GM08714 (cell line): Measurements from ENCODE around the gene VENTX.

Experiments used
- H3K4me3 ChIP-seq: fragments of 200-500 bp; sonication (Bioruptor generic); 2 replicates; pipeline ENCODE4 v1.5.1; 2014; ENCODE audit warnings: mild to moderate bottlenecking, low read length, inconsistent platforms
- ZNF274 ChIP-seq: IDR thresholded peaks from 2 replicates; pipeline ENCODE4 v1.6.1; 2012; ENCODE audit warnings: mild to moderate bottlenecking, low read depth, low read length

Gene VENTX, protein sequence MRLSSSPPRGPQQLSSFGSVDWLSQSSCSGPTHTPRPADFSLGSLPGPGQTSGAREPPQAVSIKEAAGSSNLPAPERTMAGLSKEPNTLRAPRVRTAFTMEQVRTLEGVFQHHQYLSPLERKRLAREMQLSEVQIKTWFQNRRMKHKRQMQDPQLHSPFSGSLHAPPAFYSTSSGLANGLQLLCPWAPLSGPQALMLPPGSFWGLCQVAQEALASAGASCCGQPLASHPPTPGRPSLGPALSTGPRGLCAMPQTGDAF

DNA sequence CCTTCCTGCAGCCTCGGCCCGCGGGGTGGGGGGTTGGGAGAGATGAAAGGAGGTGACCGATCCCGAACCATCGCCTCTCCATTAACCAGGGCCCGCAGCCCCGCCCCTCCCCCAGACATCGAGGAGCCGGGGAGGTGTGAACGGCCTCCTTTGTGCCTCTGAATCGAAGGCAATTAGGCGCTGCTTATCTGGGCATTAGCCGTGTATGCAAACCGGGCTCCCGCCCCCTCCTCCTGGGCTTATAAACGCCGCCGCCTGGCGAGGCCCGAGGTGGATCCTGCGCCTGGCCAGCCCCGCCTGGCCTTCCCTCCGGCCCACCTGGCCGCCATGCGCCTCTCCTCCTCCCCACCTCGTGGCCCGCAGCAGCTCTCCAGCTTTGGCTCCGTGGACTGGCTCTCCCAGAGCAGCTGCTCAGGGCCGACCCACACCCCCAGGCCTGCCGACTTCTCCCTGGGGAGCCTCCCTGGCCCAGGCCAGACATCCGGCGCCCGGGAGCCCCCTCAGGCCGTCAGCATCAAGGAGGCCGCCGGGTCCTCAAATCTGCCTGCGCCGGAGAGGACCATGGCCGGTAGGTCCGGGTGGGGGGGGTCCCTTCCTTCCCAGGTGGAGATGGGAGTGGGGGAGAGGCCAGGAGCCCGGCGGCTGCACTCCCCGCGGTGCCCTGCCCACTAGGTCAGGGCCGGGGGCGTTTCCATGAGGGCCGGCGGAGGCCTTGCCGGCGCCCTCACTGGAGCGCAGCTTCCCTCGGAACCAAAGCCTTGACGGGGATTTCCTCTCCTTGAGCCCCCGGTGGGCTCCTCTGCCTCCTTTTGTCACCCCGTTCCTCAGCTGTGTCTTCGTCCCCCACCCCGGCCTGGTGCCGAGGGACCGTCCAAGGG is at the start of gene VENTX:
VENTX (plus strand) TSS at position 268 of the 878 bp plus-strand sequence; CDS start at position 328, 60 bp downstream.
- TF ChIP-seq ZNF274: no peak
- H3K4me3 ChIP-seq: no peak within 1 kb of the TSS

DNA sequence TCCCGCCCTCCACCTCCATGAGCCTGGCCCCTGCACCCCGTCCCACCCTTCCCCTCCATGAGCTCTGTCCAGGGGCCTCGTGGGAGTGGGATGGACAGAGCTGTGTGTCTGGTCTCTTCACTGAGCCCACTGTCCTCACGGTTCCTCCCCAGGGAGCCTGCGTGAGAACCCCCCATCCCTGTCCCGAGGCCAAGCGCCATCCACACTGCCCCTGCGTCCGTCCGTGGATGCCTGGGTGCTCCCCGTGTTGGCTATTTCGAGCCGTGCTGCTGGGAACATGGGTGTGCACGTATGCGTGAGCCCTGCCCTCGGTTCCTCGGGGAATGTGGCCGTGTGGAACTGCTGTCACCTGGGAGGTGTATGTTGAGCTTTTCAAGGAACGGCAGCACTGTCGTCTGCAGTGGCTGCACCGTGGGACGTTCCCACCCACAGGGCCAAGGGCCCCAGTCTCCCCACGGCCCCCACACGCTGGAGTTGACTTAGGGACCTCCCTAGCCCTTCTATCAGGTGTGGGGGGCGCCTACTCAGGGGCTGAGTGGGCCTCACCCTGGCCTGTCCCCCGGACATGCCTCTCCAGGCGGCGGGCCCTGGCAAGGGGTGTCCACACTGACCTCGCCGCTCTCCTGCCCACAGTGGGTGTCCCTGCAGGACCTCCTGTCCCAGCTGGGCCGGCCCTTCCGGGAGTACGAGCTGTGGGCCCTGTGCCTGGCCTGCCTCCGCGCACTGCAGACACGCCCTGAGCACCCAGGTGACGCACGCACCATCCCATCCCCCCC is 49.6 kb upstream of the VENTX start:
- H3K4me3 ChIP-seq: no peak overlapping the region
- TF ChIP-seq ZNF274: no peak

DNA sequence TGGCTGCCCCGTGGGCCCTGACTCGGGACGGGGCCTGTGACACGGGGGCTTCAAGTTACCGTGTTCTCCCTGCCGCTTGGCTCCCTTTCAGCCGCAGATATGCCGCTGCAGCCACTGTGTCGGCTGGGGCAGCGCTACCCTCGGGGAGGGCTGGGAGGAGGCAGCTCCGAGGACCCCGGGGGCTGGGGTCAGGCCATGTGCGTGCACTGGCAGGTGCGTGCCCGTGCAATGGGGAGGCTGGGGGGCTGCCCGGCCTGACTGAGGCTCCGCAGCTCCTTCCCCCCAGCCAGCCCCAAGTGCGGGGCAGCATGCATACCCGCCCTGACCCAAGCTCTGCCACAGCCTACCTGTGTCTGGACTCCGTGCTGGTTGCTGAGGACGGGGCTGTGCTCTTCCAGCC is 48.4 kb upstream of the VENTX start:
- TF ChIP-seq ZNF274: no peak
- H3K4me3 ChIP-seq: no peak overlapping the region

DNA sequence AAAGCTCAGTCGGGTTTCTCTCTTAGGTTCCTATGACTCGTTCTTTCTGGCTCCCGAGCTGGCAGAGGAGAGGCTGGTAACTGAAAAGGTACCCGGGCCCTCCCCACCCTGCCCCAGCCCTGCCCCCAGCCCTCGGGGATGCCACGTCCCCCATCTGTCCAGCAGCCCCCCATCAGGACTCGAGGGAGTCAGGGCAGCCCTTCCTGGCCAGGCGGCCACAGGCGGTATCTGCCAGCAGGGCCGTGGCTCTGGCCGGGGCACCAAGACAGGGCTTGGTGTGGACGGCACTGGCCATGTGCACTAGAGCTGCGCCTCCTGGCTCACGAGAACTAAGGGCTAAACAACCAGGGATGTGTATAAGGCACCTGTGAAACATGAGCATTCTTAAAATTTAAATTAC is 47.9 kb upstream of the VENTX start:
- no peak for TF ChIP-seq ZNF274
- no peak overlapping the region for H3K4me3 ChIP-seq

DNA sequence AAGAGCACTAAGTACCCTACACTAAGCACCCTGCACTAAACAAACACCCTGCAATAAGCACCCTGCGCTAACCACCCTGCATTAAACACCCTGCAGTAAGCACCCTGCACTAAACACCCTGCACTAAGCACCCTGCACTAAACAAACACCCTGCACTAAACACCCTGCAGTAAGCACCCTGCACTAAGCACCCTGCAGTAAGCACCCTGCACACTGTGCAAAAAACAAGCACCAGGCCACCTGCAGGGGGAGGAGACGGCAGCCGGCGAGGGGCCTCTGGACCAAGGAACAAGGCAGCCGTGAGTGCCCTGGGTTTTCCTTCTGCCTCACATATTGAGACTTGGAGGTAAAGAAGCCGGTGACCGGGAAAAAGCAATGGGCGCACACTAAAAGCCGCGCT is 47.4 kb upstream of the VENTX start:
- TF ChIP-seq ZNF274: no peak
- H3K4me3 ChIP-seq: no peak overlapping the region

DNA sequence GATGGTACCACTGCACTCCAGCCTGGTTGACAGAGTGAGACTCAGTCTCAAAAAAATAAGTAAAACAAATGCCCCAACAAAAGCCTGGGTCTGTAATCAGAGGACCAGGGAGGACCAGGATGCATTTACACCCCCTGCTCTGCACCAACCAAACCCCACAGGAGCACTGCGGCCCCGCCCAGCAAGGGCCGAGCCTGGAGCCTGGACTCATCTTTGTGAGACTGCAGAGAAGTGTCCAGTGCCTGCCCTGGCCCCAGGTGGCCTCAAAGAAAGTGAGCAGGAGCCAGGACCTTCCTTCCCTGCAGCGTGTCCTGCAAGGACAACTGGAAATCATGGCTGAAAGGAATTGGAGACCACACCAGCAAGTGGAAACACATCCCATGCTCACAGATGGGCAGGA is 46.0 kb upstream of the VENTX start:
- TF ChIP-seq ZNF274: no peak

DNA sequence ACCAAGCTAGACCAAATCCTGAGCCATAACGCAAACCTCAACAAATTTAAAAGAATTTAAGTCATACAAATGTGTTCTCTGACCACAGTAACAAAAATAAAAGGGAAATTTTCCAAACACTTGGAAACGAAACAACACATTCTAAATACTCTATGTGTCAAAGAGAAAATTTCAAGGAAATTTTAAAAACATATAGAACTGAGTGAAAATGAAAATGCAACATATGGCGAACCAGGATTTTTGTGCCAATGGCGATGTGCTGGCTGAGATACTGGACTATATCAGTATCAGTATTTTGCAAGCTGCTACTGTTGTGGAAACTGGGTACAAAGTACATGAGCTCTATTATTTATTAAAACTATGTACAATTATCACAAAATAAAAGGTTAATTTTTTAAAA is 43.5 kb upstream of the VENTX start:
- no peak overlapping the region for H3K4me3 ChIP-seq
- TF ChIP-seq ZNF274: no peak

More for the DNA sequence above, 46.0 kb upstream of the VENTX start:
- no peak overlapping the region for H3K4me3 ChIP-seq

DNA sequence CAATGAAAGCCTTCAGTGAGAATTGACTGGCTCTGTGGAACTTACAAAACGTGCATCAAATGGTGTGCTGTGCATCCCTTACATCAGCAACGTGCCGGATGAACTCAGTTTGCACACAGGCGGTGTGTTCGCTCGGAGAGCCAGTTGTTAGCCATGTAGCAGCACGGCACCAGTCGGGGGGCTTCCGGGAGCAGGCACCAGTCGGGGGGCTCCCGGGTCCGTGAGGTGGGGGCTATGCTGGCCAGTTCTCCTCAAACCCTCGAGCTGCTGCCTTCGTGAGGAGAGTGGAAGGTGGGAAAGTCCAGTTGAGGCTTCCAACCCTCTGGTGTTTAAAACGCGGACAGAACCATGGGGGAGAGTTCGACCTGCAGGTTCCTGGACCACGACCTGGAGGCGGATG is 42.6 kb upstream of the VENTX start:
- TF ChIP-seq ZNF274: no peak
- H3K4me3 ChIP-seq: no peak overlapping the region

DNA sequence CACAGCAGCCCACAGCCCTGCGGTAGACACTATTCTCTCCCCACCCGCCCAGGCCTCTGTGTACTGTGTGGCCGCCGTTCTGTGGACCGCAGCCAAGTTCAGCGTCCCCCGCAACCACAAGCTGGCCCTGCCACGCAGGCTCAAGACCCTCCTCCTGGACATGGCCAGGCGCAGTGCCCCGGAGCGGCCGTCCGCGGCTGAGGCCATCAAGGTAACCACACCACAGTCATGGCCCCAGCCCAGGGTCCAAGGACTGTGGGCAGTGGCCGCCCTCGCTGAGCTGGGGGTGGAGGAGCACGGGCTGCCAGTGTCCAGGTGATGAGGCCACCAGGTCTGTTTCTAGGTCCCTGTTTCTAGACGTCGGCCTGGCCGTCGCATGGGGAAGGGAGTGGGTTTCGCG is 42.0 kb upstream of the VENTX start:
- H3K4me3 ChIP-seq: no peak overlapping the region
- no peak for TF ChIP-seq ZNF274

DNA sequence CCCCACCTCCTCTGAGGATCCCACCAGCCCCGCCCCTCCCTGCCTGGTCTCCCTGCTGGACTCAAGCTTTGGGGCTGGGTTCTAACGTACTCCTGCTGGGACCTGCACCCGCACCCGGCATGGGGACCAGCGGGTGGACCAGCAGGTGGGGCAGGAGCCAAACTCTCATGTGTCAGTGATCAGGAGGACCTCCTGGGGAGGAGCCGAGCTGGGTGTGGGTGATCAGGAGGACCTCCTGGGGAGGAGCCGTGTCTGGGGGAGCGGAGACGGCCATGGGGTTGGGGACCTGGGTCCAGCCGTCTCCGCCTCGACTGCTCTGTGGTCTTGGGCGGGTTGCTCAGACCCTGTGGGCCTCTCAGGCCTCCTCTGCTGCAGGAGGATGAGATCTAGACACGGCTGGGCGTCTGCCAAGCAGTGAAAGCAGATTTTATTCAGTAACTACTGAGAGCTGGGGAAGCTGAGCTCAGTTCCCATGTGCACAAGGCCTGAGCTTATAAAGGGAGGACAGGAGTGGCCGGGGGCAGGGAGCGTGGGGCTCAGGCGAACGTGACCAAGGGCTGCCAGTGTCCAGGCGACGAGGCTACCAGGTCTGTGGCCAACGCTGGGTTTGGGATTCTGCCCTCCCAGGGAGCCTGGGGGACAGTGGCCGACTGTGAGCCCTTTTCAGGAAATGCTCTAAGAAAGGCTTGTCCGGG is 41.3 kb upstream of the VENTX start:
- no peak overlapping the region for H3K4me3 ChIP-seq
- TF ChIP-seq ZNF274: no peak

DNA sequence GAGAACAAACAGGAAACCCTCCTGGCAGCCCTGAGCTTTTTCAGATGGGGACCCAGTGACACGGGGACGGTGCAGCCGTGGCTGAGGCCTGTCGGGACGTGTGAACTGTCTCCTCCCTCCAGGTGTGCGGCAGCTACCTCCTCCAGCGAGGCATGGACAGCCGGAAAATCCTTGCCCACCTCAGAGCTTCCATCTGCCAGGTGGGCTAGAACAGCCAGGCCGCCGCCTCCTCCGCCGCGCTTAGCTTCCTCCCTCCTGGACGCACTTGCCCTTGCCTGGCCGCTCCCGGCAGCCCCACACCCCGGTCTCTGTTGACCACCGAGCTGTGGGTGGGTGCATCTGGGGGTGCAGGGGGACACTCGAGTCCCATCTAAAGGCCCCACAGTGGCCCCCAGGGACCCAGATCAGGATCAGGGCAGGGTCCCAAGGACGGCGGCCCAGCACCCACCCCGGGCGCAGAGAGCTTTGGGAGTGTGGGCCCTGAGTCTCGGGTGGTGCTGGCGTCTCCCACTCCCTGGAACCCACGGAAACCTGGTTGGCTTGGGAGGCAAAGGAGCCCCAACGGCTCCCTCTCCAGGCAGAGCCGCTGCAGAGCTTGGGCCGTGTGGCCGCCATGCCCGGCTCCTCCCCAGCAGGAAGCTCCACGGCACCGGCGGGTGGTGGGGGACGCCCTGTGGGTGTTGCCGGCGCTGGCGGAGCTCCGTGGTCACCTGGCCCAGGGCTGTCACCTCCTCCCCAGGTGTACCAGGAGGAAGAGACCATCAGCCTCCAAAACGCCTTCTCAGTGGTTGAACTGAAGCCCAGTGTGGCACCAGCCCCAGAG is 40.5 kb upstream of the VENTX start:
- TF ChIP-seq ZNF274: no peak
- H3K4me3 ChIP-seq: no peak overlapping the region

DNA sequence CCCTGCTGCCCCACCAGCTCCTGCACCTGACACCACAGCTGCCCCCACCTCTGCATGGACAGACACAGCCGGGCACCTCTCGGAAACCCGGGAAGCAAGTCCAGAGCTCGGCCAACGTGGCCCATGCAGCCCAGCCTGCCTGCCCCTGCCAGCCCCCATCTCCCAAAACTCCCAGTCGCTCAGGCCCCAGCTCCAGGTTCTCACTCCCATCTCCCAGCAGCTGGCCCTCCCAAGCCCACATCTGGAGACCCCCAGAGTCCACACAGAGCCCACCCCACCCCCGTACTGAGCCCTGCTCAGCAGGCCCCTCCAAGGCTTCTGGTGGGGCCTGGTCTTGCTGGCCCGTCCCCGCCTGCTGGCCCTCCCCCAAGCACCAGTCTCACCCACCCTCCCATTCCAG is 39.9 kb upstream of the VENTX start:
- no peak for TF ChIP-seq ZNF274
- H3K4me3 ChIP-seq: no peak overlapping the region

DNA sequence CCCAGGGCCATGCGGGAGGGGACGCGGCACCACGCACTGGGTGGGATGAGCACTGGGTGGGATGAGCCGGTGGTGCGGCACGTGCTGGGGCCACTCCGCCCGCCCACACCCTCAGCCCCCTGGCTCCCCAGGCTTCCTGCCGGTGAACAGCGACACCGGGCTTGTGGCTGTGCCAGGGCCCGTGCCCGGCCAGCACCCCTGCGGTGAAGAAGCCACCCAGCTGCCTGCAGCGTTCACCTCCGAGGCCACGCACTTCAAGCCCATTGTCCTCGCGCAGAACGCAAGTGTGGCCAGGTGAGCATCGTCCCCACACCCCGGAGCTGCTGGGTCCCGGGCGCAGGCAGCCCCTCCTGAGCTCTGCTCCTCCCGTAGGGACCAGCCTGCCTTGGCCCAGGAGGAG is 39.4 kb upstream of the VENTX start:
- TF ChIP-seq ZNF274: no peak
- no peak overlapping the region for H3K4me3 ChIP-seq
